BLaER1 treated with 17β-estradiol and CSF1 and Interleukin-3, amounts not matched to agents 10 nM and 100 nM (cell line): Measurements from ENCODE around the gene RPL5.

ENCODE experiments used
- H3K27ac ChIP-seq, 11 experiments: shearing (Covaris generic); formaldehyde crosslinking; 2 replicates each; pipeline ENCODE4 v1.8.1; 2022
- H3K27me3 ChIP-seq, 11 experiments: shearing (Covaris generic); formaldehyde crosslinking; 2 replicates each; pipeline ENCODE4 v1.8.1; 2022
- H3K36me3 ChIP-seq, 11 experiments: shearing (Covaris generic); formaldehyde crosslinking; 2 replicates each; pipeline ENCODE4 v1.8.1; 2022
- H3K4me1 ChIP-seq, 10 experiments: shearing (Covaris generic); formaldehyde crosslinking; 2 replicates each; pipeline ENCODE4 v1.8.1; 2022
- H3K4me2 ChIP-seq, 11 experiments: shearing (Covaris generic); formaldehyde crosslinking; 2 replicates each; pipeline ENCODE4 v1.8.1; 2022
- H3K4me3 ChIP-seq, 10 experiments: shearing (Covaris generic); formaldehyde crosslinking; 2 replicates each; pipeline ENCODE4 v1.8.1; 2022
- H3K9ac ChIP-seq, 11 experiments: shearing (Covaris generic); formaldehyde crosslinking; 2 replicates each; pipeline ENCODE4 v1.8.1; 2022
- H3K9me3 ChIP-seq, 11 experiments: shearing (Covaris generic); formaldehyde crosslinking; replicated peaks in 1 of 11; 2 replicates each; pipeline ENCODE4 v1.8.1; 2022
- H4K20me1 ChIP-seq, 11 experiments: shearing (Covaris generic); formaldehyde crosslinking; 2 replicates each; pipeline ENCODE4 v1.8.1; 2022
- Cebpa-rat ChIP-seq, 11 experiments: shearing (Covaris generic); IDR thresholded peaks; 2 replicates each; pipeline ENCODE4 v1.8.1; 2022

RPL5 gene

GRCh38 chr1:92791487-92792066 is 40.3 kb upstream of the RPL5 start:
- no peak overlapping the region for H3K4me2 ChIP-seq
- H3K9me3 ChIP-seq: no peaks in the 10 kb centered on the region
- no peaks in the 10 kb centered on the region for H3K36me3 ChIP-seq
- H3K9ac ChIP-seq: no peak overlapping the region
- H3K4me3 ChIP-seq: no peak overlapping the region
- no peak overlapping the region for H3K27ac ChIP-seq
- TF ChIP-seq Cebpa-rat (IDR thresholded peaks at IDR 0.05): no peak
- peaks cover 0 to 30% (median under 1%) of the 10 kb centered on the region in 10 experiments; a peak in 10 of 20 replicates for H3K4me1 ChIP-seq
- H3K27me3 ChIP-seq: no peaks in the 10 kb centered on the region
- H4K20me1 ChIP-seq: no peaks in the 10 kb centered on the region

DNA sequence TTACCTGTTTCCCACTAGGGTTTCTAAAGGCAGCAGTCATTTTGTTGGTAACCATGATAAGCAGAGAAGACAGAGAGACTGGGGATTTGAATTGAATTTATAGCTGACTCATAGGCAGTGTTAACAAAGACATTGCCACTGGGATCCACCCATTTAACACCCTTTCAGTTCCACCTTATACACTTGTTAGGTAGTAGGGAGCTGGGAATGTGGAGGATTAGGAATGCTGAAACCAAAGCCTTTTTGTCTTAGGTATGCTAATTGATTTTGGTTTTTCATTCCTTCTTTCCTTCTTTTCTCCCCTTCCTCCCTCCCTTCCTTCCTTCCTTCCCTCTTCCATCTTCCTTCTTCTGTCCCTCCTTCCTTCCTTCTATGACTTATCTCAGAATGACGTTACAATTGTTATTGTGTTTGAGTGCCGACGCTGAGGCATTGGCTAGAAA is 39.5 kb upstream of the RPL5 start:
- H3K4me1 ChIP-seq: peaks cover 0 to 27% (median 0%) of the 10 kb centered on the region in 10 experiments; a peak in 6 of 20 replicates
- H3K9ac ChIP-seq: no peak overlapping the region
- no peaks in the 10 kb centered on the region for H4K20me1 ChIP-seq
- H3K27me3 ChIP-seq: no peaks in the 10 kb centered on the region
- no peaks in the 10 kb centered on the region for H3K9me3 ChIP-seq
- H3K4me2 ChIP-seq: no peak overlapping the region
- TF ChIP-seq Cebpa-rat (IDR thresholded peaks at IDR 0.05): no peak
- H3K27ac ChIP-seq: no peak overlapping the region
- H3K36me3 ChIP-seq: no peaks in the 10 kb centered on the region
- no peak overlapping the region for H3K4me3 ChIP-seq

DNA sequence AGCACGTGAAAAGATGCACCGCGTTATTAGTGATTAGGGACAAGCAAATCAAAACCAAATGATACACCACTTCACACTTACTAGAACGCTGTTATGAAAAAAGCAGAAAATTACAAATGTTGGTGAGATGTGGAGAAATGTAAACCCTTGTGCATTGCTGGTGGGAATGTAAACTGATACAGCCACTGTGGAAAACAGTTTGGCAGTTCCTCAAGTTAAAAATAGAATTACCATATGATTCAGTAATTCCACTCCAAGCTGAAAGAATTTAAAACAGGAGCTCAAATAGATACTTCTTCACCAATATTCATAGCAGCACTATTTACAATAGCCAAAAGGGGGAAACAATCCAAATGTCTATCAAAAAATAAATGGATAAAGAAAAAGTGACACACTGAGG is 36.7 kb upstream of the RPL5 start:
- Histone ChIP-seq H3K4me3 (no peak overlapping the region), H3K9ac (no peak overlapping the region), H3K36me3 (no peaks in the 10 kb centered on the region), H3K4me2 (peak overlapping the region in 2 of 11 experiments; percentile 42 to 57; a peak in 4 of 22 replicates), H3K27me3 (no peaks in the 10 kb centered on the region), H3K4me1 (peaks cover 0 to 27% (median 0%) of the 10 kb centered on the region in 10 experiments; a peak in 6 of 20 replicates), H3K9me3 (no peaks in the 10 kb centered on the region), H3K27ac (0 out of 22 replicates have a peak overlapping the region, but pooled peaks of 1 of the 11 experiments have one; percentile 8), H4K20me1 (no peaks in the 10 kb centered on the region)
- no peak for TF ChIP-seq Cebpa-rat (IDR thresholded peaks at IDR 0.05)

GRCh38 chr1:92797297-92797696 is 34.5 kb upstream of the RPL5 start:
- Histone ChIP-seq H3K9me3 (no peaks in the 10 kb centered on the region), H4K20me1 (no peaks in the 10 kb centered on the region), H3K27me3 (no peaks in the 10 kb centered on the region), H3K4me2 (no peak overlapping the region), H3K36me3 (no peaks in the 10 kb centered on the region), H3K9ac (no peak overlapping the region), H3K4me3 (no peak overlapping the region), H3K4me1 (peaks cover 0 to 26% (median 0%) of the 10 kb centered on the region in 10 experiments; a peak in 6 of 20 replicates), H3K27ac (no peak overlapping the region)
- no peak for TF ChIP-seq Cebpa-rat (IDR thresholded peaks at IDR 0.05)

DNA sequence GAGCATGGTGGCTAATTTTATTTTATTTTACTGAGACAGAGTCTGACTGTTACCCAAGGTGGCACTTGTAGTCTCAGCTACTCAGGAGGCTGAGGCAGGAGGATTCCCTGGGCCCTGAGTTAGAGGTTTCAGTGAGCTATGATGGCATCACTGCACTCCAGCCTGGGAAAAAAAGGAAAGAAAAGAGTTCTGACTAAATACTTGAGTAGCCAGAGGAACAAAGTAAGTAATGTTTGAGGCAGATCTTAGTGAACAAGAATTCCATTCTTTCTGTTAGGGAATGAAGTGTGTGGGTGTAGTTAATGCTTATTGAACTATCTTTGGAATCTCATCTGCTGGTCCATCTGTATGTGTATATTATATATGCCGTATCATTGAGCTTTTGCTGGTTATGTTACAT is 33.9 kb upstream of the RPL5 start:
- no peaks in the 10 kb centered on the region for H3K27me3 ChIP-seq
- no peaks in the 10 kb centered on the region for H3K9me3 ChIP-seq
- no peak overlapping the region for H3K9ac ChIP-seq
- no peaks in the 10 kb centered on the region for H3K36me3 ChIP-seq
- no peak overlapping the region for H3K4me3 ChIP-seq
- H3K4me2 ChIP-seq: no peak overlapping the region
- peaks cover 0 to 22% (median 0%) of the 10 kb centered on the region in 10 experiments; a peak in 6 of 20 replicates for H3K4me1 ChIP-seq
- TF ChIP-seq Cebpa-rat (IDR thresholded peaks at IDR 0.05): no peak
- no peak overlapping the region for H3K27ac ChIP-seq
- H4K20me1 ChIP-seq: no peaks in the 10 kb centered on the region

GRCh38 chr1:92803140-92803887 is 28.5 kb upstream of the RPL5 start:
- peaks cover 19 to 27% (median 21%) of the 10 kb centered on the region in 11 experiments for H3K9me3 ChIP-seq
- TF ChIP-seq Cebpa-rat (IDR thresholded peaks at IDR 0.05): no peak
- H3K4me3 ChIP-seq: no peak overlapping the region
- H3K9ac ChIP-seq: no peak overlapping the region
- no peak overlapping the region for H3K27ac ChIP-seq
- H3K27me3 ChIP-seq: no peaks in the 10 kb centered on the region
- no peaks in the 10 kb centered on the region for H4K20me1 ChIP-seq
- H3K4me1 ChIP-seq: no peaks in the 10 kb centered on the region
- no peaks in the 10 kb centered on the region for H3K36me3 ChIP-seq
- H3K4me2 ChIP-seq: no peak overlapping the region

GRCh38 chr1:92804721-92805201 is 27.1 kb upstream of the RPL5 start:
- no peak for TF ChIP-seq Cebpa-rat (IDR thresholded peaks at IDR 0.05)
- Histone ChIP-seq H3K4me2 (no peak overlapping the region), H3K9ac (no peak overlapping the region), H4K20me1 (no peaks in the 10 kb centered on the region), H3K4me1 (no peaks in the 10 kb centered on the region), H3K9me3 (peaks cover 19 to 27% (median 21%) of the 10 kb centered on the region in 11 experiments), H3K36me3 (no peaks in the 10 kb centered on the region), H3K4me3 (no peak overlapping the region), H3K27ac (no peak overlapping the region), H3K27me3 (no peaks in the 10 kb centered on the region)

DNA sequence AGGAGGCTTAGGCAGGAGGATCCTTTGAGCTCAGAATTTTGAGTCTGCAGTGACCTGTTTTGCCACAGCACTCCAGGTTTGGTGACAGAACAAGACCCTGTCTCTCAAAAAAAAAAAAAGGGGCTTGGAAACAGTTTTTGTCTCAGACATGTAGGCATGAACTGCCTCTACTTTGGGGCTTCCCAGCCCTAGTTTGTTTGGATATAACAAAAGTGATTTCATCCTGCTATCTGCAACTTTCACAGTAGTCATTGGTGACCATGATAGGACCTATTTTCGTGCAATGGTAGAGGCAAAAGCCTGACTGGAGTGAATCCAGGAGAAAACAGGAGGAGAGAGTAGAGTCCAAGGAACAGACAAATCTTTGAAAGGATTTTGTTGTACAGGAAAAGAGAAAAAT is 26.6 kb upstream of the RPL5 start:
- Histone ChIP-seq H3K4me3 (no peak overlapping the region), H4K20me1 (no peaks in the 10 kb centered on the region), H3K36me3 (no peaks in the 10 kb centered on the region), H3K4me2 (no peak overlapping the region), H3K9me3 (peaks cover 19 to 27% (median 21%) of the 10 kb centered on the region in 11 experiments), H3K4me1 (no peaks in the 10 kb centered on the region), H3K9ac (no peak overlapping the region), H3K27me3 (no peaks in the 10 kb centered on the region), H3K27ac (no peak overlapping the region)
- TF ChIP-seq Cebpa-rat (IDR thresholded peaks at IDR 0.05): no peak

DNA sequence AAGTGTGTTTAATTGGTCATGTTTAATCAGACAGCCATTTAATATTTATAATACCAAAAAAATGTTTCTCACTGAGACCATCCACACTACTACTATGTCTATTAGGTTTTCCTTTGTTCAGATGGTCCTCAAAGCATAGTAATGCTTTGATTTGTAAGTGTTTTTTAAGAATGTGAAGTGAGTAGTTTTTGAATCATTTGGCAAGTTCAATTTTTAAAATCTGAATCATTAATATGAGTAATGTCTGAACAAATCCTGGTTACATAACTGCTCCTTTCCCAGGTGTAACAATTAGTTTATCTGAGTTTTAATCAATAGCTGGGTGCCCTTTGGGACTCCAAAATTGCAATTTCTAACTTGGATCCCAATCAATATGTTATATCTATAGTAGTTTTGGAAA is 23.5 kb upstream of the RPL5 start:
- H4K20me1 ChIP-seq: no peaks in the 10 kb centered on the region
- H3K27me3 ChIP-seq: no peaks in the 10 kb centered on the region
- peaks cover 19 to 27% (median 21%) of the 10 kb centered on the region in 11 experiments for H3K9me3 ChIP-seq
- H3K9ac ChIP-seq: no peak overlapping the region
- no peaks in the 10 kb centered on the region for H3K36me3 ChIP-seq
- no peak overlapping the region for H3K4me2 ChIP-seq
- no peak overlapping the region for H3K4me3 ChIP-seq
- no peak for TF ChIP-seq Cebpa-rat (IDR thresholded peaks at IDR 0.05)
- no peak overlapping the region for H3K27ac ChIP-seq
- no peaks in the 10 kb centered on the region for H3K4me1 ChIP-seq
